ENCODE data around the gene ZMIZ1. TPM values are rescaled to one million over a fixed set of nuclear protein-coding genes. Genes with fewer than 3 reads are reported as not detected.

The ZMIZ1 gene
- total and polyA plus RNA-seq, 2 experiments from 2014 or later = 9.2 to 30.9 TPM

DNA sequence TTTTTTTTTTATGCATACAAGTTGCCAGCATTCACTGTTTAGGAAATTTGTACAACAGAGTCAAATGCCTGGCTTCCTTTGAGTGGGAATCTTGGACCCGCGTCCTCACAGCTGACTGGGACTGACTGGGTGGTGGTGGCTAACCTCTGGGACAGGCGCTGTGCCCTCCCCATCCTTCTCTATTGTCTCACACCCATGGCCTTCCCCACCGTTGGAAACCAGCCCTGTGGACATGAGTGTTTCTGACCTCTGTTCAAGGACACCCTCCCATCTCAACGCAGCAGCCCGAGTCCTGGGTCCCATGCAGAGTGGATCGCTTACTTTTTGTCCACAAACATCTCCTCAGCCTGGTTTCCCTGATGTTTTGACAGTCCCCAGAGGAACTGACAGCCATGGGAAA is 153.4 kb downstream of the ZMIZ1 start:
- ATAC-seq (no peak), DNase-seq (ENCODE audit: low spot score) (no peak)
- H3K27me3 ChIP-seq (ENCODE audit: insufficient read depth) = no peaks in the 10 kb centered on the region
- no peaks in the 10 kb centered on the region for H4K20me1 ChIP-seq (replicated peaks; ENCODE audit: insufficient read depth)
- H3K4me2 ChIP-seq = no peak overlapping the region
- TF ChIP-seq, protein P1, sequence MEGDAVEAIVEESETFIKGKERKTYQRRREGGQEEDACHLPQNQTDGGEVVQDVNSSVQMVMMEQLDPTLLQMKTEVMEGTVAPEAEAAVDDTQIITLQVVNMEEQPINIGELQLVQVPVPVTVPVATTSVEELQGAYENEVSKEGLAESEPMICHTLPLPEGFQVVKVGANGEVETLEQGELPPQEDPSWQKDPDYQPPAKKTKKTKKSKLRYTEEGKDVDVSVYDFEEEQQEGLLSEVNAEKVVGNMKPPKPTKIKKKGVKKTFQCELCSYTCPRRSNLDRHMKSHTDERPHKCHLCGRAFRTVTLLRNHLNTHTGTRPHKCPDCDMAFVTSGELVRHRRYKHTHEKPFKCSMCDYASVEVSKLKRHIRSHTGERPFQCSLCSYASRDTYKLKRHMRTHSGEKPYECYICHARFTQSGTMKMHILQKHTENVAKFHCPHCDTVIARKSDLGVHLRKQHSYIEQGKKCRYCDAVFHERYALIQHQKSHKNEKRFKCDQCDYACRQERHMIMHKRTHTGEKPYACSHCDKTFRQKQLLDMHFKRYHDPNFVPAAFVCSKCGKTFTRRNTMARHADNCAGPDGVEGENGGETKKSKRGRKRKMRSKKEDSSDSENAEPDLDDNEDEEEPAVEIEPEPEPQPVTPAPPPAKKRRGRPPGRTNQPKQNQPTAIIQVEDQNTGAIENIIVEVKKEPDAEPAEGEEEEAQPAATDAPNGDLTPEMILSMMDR (conservative IDR thresholded peaks at IDR 0.05; ENCODE audit: low read depth in 2 of 2) = no peak
- TF ChIP-seq STAT1 (IDR thresholded peaks at IDR 0.05; ENCODE audit: unreplicated experiment) (no peak), JUNB (IDR thresholded peaks at IDR 0.05; ENCODE audit: unreplicated experiment) (no peak), EZH2 (IDR thresholded peaks at IDR 0.05; ENCODE audit: low read depth, unreplicated experiment) (no peak), POLR2AphosphoS5 (IDR thresholded peaks at IDR 0.05; ENCODE audit: low read depth) (no peak)
- TF ChIP-seq, protein P2, sequence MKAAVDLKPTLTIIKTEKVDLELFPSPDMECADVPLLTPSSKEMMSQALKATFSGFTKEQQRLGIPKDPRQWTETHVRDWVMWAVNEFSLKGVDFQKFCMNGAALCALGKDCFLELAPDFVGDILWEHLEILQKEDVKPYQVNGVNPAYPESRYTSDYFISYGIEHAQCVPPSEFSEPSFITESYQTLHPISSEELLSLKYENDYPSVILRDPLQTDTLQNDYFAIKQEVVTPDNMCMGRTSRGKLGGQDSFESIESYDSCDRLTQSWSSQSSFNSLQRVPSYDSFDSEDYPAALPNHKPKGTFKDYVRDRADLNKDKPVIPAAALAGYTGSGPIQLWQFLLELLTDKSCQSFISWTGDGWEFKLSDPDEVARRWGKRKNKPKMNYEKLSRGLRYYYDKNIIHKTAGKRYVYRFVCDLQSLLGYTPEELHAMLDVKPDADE (IDR thresholded peaks at IDR 0.05) = no peak
- peaks cover 3% of the 10 kb centered on the region for H3K27me3 Mint-ChIP-seq (ENCODE audit: insufficient read depth, low read depth, poor library complexity)
- peaks cover 43% of the 10 kb centered on the region for H3K4me1 Mint-ChIP-seq
- no peak overlapping the region for H3K27ac ChIP-seq (ENCODE audit: low read depth)
- H3K4me1 ChIP-seq (ENCODE audit: insufficient read depth) = peaks cover 22% of the 10 kb centered on the region
- no peak overlapping the region for H3K27ac Mint-ChIP-seq
- H3K36me3 ChIP-seq (ENCODE audit: insufficient read depth) = no peaks in the 10 kb centered on the region
- H3K79me2 ChIP-seq (replicated peaks; ENCODE audit: insufficient read depth) = no peaks in the 10 kb centered on the region
- no peak overlapping the region for H2AFZ ChIP-seq
- no peaks in the 10 kb centered on the region for H3K9me2 ChIP-seq (ENCODE audit: insufficient read depth)
- no peak overlapping the region for H3K4me3 Mint-ChIP-seq
- H3F3A ChIP-seq (replicated peaks; ENCODE audit: low read depth) = no peaks in the 10 kb centered on the region
- H3K4me3 ChIP-seq = no peak overlapping the region
- no peaks in the 10 kb centered on the region for H3K9me3 Mint-ChIP-seq
- peaks cover 10% of the 10 kb centered on the region for H3K36me3 Mint-ChIP-seq (ENCODE audit: low read depth)

DNA sequence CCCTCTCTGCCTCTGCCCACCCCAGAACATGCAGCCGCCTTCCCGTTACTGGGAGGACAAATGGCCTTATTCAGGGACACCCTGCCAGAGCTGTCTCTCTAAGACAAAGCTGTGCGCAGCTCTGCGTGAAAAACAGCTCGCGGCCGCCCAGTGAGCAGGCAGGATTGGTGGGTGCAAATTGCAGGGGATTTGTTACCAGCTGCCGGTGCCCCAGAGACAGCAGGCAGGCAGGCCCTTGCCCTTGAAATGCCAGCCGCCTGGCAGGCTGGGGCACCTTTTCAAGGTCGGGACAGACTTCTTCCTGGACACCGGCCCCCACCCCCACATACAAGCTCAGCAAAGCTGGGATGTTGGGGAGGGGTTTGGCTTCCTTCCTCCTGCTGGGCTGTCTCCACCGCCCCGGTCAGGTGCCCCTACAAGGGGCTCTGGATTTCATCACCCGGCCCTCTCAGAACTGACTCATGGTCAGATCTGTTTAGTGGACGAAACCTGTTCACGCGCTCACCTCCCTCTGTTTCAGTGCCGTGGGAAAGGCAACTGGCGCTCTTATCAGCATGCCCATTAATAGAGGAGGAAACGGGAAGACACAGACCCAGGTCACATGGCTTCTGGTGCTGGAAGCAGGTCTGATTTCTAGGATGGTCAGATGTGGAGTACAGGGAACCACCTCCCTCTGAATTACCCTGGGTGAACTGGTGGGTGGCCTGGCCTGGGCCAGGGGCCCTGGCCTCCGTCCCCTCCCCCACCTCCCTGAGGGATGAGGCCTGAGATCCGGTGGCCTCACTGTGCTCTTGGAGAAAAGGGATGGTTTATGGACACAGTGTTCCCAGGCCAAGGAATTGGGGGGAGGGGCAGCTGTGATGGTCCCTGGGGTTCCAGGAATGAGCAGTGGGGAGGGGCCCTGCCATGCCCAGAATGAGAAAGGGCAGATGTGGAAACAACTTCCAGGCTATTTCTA is 154.6 kb downstream of the ZMIZ1 start:
- peak overlapping the region; percentile 28; the same call in 2 of the 3 replicates for H3K4me3 Mint-ChIP-seq
- H3K9me3 Mint-ChIP-seq = no peaks in the 10 kb centered on the region
- Histone ChIP-seq H3K4me2 (peak overlapping the region; percentile 55), H3K4me3 (peak overlapping the region; percentile 13; the same call in 1 of the 2 replicates), H3K9me2 (ENCODE audit: insufficient read depth) (no peaks in the 10 kb centered on the region), H3F3A (replicated peaks; ENCODE audit: low read depth) (no peaks in the 10 kb centered on the region), H3K27me3 (ENCODE audit: insufficient read depth) (no peaks in the 10 kb centered on the region), H3K36me3 (ENCODE audit: insufficient read depth) (no peaks in the 10 kb centered on the region), H3K27ac (ENCODE audit: low read depth) (no peak overlapping the region), H3K4me1 (ENCODE audit: insufficient read depth) (peaks cover 22% of the 10 kb centered on the region), H2AFZ (no peak overlapping the region), H4K20me1 (replicated peaks; ENCODE audit: insufficient read depth) (no peaks in the 10 kb centered on the region), H3K79me2 (replicated peaks; ENCODE audit: insufficient read depth) (no peaks in the 10 kb centered on the region)
- H3K27me3 Mint-ChIP-seq (ENCODE audit: insufficient read depth, low read depth, poor library complexity) = peaks cover 5% of the 10 kb centered on the region
- H3K4me1 Mint-ChIP-seq = peaks cover 47% of the 10 kb centered on the region
- ATAC-seq (peak; percentile 11), DNase-seq (ENCODE audit: low spot score) (peak; percentile 46)
- peak overlapping the region; percentile 64 for H3K27ac Mint-ChIP-seq
- H3K36me3 Mint-ChIP-seq (ENCODE audit: low read depth) = peaks cover 3% of the 10 kb centered on the region
- TF ChIP-seq, protein P3, sequence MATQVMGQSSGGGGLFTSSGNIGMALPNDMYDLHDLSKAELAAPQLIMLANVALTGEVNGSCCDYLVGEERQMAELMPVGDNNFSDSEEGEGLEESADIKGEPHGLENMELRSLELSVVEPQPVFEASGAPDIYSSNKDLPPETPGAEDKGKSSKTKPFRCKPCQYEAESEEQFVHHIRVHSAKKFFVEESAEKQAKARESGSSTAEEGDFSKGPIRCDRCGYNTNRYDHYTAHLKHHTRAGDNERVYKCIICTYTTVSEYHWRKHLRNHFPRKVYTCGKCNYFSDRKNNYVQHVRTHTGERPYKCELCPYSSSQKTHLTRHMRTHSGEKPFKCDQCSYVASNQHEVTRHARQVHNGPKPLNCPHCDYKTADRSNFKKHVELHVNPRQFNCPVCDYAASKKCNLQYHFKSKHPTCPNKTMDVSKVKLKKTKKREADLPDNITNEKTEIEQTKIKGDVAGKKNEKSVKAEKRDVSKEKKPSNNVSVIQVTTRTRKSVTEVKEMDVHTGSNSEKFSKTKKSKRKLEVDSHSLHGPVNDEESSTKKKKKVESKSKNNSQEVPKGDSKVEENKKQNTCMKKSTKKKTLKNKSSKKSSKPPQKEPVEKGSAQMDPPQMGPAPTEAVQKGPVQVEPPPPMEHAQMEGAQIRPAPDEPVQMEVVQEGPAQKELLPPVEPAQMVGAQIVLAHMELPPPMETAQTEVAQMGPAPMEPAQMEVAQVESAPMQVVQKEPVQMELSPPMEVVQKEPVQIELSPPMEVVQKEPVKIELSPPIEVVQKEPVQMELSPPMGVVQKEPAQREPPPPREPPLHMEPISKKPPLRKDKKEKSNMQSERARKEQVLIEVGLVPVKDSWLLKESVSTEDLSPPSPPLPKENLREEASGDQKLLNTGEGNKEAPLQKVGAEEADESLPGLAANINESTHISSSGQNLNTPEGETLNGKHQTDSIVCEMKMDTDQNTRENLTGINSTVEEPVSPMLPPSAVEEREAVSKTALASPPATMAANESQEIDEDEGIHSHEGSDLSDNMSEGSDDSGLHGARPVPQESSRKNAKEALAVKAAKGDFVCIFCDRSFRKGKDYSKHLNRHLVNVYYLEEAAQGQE (IDR thresholded peaks at IDR 0.05; ENCODE audit: unreplicated experiment) = no peak
- TF ChIP-seq, protein P1 (conservative IDR thresholded peaks at IDR 0.05; ENCODE audit: low read depth in 2 of 2) = no peak
- TF ChIP-seq CREB1 (CRISPR knock-in tag; IDR thresholded peaks at IDR 0.05; ENCODE audit: low read depth) (no peak), EZH2 (IDR thresholded peaks at IDR 0.05; ENCODE audit: low read depth, unreplicated experiment) (no peak), STAT1 (IDR thresholded peaks at IDR 0.05; ENCODE audit: unreplicated experiment) (no peak), ZNF331 (CRISPR knock-in tag; IDR thresholded peaks at IDR 0.05; ENCODE audit: low read depth) (no peak), ZNF114 (CRISPR knock-in tag; IDR thresholded peaks at IDR 0.05) (no peak), EZH2phosphoT487 (IDR thresholded peaks at IDR 0.05; ENCODE audit: unreplicated experiment) (no peak), JUNB (IDR thresholded peaks at IDR 0.05; ENCODE audit: unreplicated experiment) (no peak), NANOG (IDR thresholded peaks at IDR 0.05; ENCODE audit: borderline replicate concordance) (no peak), POLR2AphosphoS5 (IDR thresholded peaks at IDR 0.05; ENCODE audit: low read depth) (no peak)

Data from GM23338 (cell line).